Mucosa of descending colon (tissue), 3 donors: ENCODE measurements around the gene ATP13A3. TPM values are rescaled to one million over a fixed set of nuclear protein-coding genes. Genes with fewer than 3 reads are reported as not detected.

Experiments
- ATAC-seq: fragments of 200-7000 bp; cut with Tn5 transposase; one replicate; pipeline ENCODE4 v1.9.1; 2020; ENCODE audit warnings: mild to moderate bottlenecking, moderate library complexity
- DNase-seq, 3 donors: peaks; one replicate each; pipeline ENCODE4 v3.0.0-alpha.2; 2020
- H3K36me3 ChIP-seq: fragments of 200-600 bp; one replicate; pipeline ENCODE4 v1.8.0; 2021; ENCODE audit warnings: low read depth, mild to moderate bottlenecking
- H3K4me1 ChIP-seq: fragments of 200-600 bp; one replicate; pipeline ENCODE4 v1.8.0; 2021; ENCODE audit warnings: low read depth, mild to moderate bottlenecking
- H3K4me3 ChIP-seq: fragments of 200-600 bp; one replicate; pipeline ENCODE4 v1.8.0; 2021; ENCODE audit warnings: mild to moderate bottlenecking
- H3K9me3 ChIP-seq: fragments of 200-600 bp; one replicate; pipeline ENCODE4 v1.8.0; 2021; ENCODE audit warnings: mild to moderate bottlenecking
- intact Hi-C, 2 donors: fragments of 100-400 bp; cut with DNase I in 1 of 2; cut with micrococcal nuclease in 1 of 2; formaldehyde crosslinking; loops; one replicate each; pipeline versions ENCODE4 v1.11.0 to v1.11.1; 2022; cut with DNase I, micrococcal nuclease
- total RNA-seq, 3 donors: library from RNA; stranded (reverse); fragmentation: NEBNext Ultra II Directional in 2 of 3; extraction: Animal tissue kit (Norgen Biotek cat#: 25700) in 2 of 3; gene quantifications; one replicate each; pipeline versions ENCODE4 v1.2.1 to v1.2.4, GENCODE V29; 2021 to 2023
- TF ChIP-seq, protein P1 (sequence below): fragments of 200-600 bp; IDR thresholded peaks from one replicate; pipeline ENCODE4 v1.8.0; 2022; ENCODE audit warnings: antibody characterized with exemption, mild to moderate bottlenecking
- donor health status: DM: no; HTN: no; CAD: no; lungs with moderate emphysema.
- donor health status: DM: no; HTN: no; CAD: no.
- donor health status: DM: no; HTN: yes; CAD: no.

The ATP13A3 gene
- total RNA-seq, 3 donors from 2014 or later: 76.2 to 96.1 (median 83.9) TPM

DNA sequence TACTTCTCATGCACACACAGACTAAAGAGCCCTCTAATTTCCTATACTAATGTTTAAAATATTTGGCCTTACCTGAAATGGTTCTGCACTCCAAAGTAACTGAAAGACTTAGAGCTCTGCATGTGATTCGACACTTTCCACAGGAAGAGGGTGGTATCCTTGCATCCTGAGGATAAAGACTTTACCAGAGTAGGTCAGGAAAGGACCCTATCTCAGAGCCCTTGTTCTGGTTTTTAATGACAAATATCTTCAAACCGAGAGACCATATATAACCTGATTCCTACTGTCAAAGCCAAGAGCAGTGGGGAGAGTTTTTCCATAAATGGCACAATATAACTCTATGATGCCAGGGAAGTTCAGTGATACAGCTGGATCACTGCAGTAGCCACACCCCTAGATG, 87.6 kb downstream of the ATP13A3 start, which contains the start of gene GP5:
TSS of gene GP5 (minus strand) at position 101 of the 400 bp plus-strand sequence. CDS start 984 bp downstream, outside the sequence.
- no peak within 1 kb of the TSS for H3K4me3 ChIP-seq
- TF ChIP-seq, protein P1, sequence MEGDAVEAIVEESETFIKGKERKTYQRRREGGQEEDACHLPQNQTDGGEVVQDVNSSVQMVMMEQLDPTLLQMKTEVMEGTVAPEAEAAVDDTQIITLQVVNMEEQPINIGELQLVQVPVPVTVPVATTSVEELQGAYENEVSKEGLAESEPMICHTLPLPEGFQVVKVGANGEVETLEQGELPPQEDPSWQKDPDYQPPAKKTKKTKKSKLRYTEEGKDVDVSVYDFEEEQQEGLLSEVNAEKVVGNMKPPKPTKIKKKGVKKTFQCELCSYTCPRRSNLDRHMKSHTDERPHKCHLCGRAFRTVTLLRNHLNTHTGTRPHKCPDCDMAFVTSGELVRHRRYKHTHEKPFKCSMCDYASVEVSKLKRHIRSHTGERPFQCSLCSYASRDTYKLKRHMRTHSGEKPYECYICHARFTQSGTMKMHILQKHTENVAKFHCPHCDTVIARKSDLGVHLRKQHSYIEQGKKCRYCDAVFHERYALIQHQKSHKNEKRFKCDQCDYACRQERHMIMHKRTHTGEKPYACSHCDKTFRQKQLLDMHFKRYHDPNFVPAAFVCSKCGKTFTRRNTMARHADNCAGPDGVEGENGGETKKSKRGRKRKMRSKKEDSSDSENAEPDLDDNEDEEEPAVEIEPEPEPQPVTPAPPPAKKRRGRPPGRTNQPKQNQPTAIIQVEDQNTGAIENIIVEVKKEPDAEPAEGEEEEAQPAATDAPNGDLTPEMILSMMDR: no peak
- no peaks in the 10 kb centered on the region for H3K36me3 ChIP-seq
- intact Hi-C loops: no loop called here
- peaks cover 34% of the 10 kb centered on the region for H3K4me1 ChIP-seq
- DNase-seq (no peak), ATAC-seq (no peak)
- no peaks in the 10 kb centered on the region for H3K9me3 ChIP-seq

DNA sequence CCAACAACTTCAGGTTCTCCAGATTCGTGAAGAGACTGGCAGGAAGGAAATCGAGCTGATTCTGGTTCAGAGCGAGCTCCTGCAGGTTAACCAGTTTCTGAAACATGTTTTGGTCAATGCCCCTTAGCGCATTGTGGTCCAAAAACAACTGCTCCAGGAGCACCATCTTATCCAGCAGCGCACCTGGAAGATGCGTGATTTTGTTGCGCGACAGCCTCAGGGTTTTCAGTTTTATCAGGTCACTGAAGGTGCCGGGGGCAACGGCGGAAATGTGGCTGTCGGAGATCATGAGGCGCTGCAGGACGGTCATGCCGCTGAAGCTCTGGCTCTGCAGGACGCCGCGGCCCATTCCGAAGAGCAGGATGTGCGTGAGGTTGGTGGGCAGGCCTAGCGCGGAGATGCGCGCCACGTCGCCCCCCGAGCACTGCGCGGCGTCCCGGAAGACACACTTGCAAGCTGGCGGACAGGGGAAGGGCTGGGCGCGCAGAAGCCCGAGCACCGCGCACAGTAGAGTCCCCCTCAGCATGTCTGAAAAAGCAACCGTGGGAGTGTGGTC, 89.0 kb downstream of the ATP13A3 start:
- ATAC-seq (no peak), DNase-seq (no peak)
- Histone ChIP-seq H3K9me3 (no peaks in the 10 kb centered on the region), H3K4me3 (no peak overlapping the region), H3K36me3 (no peaks in the 10 kb centered on the region), H3K4me1 (peaks cover 34% of the 10 kb centered on the region)
- TF ChIP-seq, protein P1: no peak
- intact Hi-C loops: no loop called here

DNA sequence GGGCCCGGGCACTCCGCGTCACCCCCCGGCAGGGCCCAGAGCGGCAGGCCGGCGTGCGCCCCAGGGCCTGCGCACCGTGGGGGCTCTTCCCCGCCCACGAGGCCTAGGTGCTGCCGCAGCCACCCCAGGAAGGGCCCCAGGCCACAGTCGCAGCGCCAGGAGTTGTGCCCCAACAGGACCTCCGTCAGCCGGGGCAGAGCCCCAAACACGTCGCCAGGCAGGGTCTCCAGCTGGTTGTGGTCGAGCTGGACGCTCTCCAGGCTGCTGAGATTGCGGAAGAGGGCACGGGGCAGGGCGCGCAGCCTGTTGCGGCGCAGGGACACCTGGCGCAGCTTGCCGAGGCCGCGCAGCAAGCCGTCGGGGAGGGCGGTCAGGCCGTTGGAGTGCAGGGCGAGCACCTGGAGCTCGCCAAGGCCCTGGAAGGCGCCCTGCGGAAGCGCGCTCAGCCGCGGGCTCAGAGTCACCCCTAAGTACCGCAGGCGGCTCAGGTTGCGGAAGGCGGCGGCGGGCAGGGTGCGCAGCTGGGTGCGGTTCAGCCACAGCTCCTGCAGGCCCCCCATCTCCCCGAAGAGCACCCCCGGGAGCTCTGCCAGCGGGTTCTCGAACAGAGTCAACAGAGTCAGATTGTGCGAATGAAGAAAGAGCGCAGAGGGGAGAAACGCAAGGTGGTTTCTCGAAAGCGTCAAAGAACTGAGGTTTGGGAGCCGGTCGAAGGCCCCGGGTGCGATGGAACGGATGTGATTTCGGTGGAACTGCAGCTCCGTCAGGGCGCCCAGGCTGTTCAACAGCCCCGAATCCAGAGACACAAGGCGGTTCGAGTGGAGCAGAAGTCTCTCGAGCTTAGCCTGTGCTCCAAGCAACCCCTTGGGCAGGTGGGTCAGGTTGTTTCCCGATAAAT, 89.7 kb downstream of the ATP13A3 start:
- DNase-seq: peak in 1 of 3 donors; percentile 38
- ATAC-seq: no peak
- intact Hi-C loops: no loop called here
- Histone ChIP-seq H3K9me3 (no peaks in the 10 kb centered on the region), H3K4me1 (peaks cover 34% of the 10 kb centered on the region), H3K4me3 (no peak overlapping the region), H3K36me3 (no peaks in the 10 kb centered on the region)
- TF ChIP-seq, protein P1: no peak

DNA sequence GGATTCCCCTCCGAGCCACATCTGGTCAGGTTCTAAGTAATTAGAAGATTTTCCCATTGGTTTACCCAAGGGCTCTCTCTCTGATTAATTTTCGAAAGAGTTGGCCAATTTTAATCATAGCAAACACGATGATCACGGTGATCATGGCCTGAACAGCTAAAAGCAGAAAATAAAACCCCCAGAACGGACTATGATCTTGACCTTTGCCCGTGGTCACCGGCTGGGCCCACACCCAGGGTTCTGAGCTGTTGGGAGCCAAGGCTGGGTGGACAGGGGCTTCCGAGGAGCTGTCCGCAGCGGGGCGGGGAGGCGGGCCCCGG, 90.3 kb downstream of the ATP13A3 start:
- intact Hi-C loops: no loop called here
- Histone ChIP-seq H3K4me1 (peaks cover 34% of the 10 kb centered on the region), H3K9me3 (no peaks in the 10 kb centered on the region), H3K36me3 (no peaks in the 10 kb centered on the region), H3K4me3 (no peak overlapping the region)
- DNase-seq (no peak), ATAC-seq (no peak)
- TF ChIP-seq, protein P1: no peak

DNA sequence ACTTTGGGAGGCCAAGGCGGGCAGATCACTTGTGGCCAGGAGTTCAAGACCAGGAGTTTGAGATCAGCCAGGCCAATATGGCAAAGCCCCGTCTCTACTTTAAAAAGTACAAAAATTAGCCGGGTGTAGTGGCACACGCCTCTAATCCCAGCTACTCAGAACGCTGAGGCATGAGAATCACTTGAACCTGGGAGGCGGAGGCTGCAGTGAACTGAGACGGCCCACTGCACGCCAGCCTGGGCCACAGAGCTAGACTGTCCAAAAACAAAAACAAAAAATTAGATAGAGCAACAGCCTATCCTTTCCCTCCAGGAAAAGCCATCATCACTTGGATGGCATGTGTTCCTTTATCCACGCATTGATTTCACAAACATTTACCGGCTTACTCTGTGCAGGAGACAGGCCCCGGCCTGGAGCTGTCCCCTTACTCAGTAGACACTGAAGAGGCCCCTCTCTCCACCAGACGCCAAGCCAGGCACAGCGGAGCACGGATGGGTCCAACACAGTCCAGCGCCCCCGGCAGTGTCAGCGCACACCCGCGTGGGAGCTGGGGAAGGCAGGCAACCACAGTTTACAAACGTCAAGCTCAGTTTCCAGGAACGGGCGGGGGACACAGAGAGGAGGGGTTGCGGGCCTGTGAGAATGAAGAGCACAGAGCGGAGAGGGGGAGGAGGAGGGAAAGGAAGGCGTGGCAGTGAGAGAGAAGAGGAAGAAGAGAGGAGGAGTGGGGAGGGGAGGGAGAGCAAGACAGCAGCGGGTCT, 90.8 kb downstream of the ATP13A3 start:
- no peak overlapping the region for H3K4me3 ChIP-seq
- intact Hi-C loops: no loop called here
- H3K9me3 ChIP-seq: no peaks in the 10 kb centered on the region
- TF ChIP-seq, protein P1: no peak
- ATAC-seq: peak; percentile 43
- H3K4me1 ChIP-seq: peaks cover 34% of the 10 kb centered on the region
- no peaks in the 10 kb centered on the region for H3K36me3 ChIP-seq
- DNase-seq: peak; percentile 55 to 64 (median 55)
